Smooth muscle cell (in vitro differentiated cells): ENCODE measurements around the gene MAP2K7. TPM values are rescaled to one million over a fixed set of nuclear protein-coding genes. Genes with fewer than 3 reads are reported as not detected.

ENCODE experiments used
- DNase-seq: peaks from one replicate; lab custom pipeline; 2025; ENCODE audit not compliant: unreplicated experiment; lab: John Stamatoyannopoulos, UW
- H2AFZ ChIP-seq: fragments of 200-600 bp; sonication (generic); 2 replicates; pipeline ENCODE4 v1.6.0; 2016; ENCODE audit warnings: antibody characterized with exemption, low read depth, mild to moderate bottlenecking
- H3F3A ChIP-seq: fragments of 200-600 bp; sonication (generic); 2 replicates; pipeline ENCODE4 v1.6.0; 2017; ENCODE audit warnings: antibody characterized with exemption, low read depth
- H3K27ac ChIP-seq: fragments of 200-600 bp; sonication (generic); 2 replicates; pipeline ENCODE4 v1.5.1; 2016; ENCODE audit warnings: low read depth, mild to moderate bottlenecking
- H3K27me3 ChIP-seq: fragments of 200-600 bp; sonication (generic); 2 replicates; pipeline ENCODE4 v1.6.1; 2016; ENCODE audit warnings: low read depth, mild to moderate bottlenecking
- H3K36me3 ChIP-seq: fragments of 200-600 bp; sonication (generic); 2 replicates; pipeline ENCODE4 v1.5.1; 2016; ENCODE audit warnings: low read depth
- H3K4me1 ChIP-seq: fragments of 200-600 bp; sonication (generic); 2 replicates; pipeline ENCODE4 v1.5.1; 2016; ENCODE audit warnings: low read depth
- H3K4me2 ChIP-seq: fragments of 200-600 bp; sonication (generic); 2 replicates; pipeline ENCODE4 v1.6.0; 2016; ENCODE audit warnings: mild to moderate bottlenecking
- H3K4me3 ChIP-seq: fragments of 200-600 bp; sonication (generic); 2 replicates; pipeline ENCODE4 v1.5.1; 2016; ENCODE audit warnings: mild to moderate bottlenecking
- H3K79me2 ChIP-seq: fragments of 200-600 bp; sonication (generic); 2 replicates; pipeline ENCODE4 v1.6.0; 2016; ENCODE audit warnings: low read depth, mild to moderate bottlenecking
- H3K9ac ChIP-seq: fragments of 200-600 bp; sonication (generic); 2 replicates; pipeline ENCODE4 v1.6.0; 2016; ENCODE audit warnings: low read depth
- H3K9me3 ChIP-seq: fragments of 200-600 bp; sonication (generic); replicated peaks from 2 replicates; pipeline ENCODE4 v1.5.1; 2016; ENCODE audit warnings: low read depth
- H4K20me1 ChIP-seq: fragments of 200-600 bp; sonication (generic); 2 replicates; pipeline ENCODE4 v1.6.0; 2016; ENCODE audit warnings: low read depth
- WGBS: methylation state at CpG from one replicate; pipeline ENCODE4 v1.1.7; 2016; ENCODE audit warnings: low lambda C conversion rate; 5-methylcytosine and 5-hydroxymethylcytosine counted together
- polyA plus RNA-seq: library from polyadenylated mRNA; unstranded; fragments of >200 nt; fragmentation: Nextera tagmentation; extraction: Ambion mirVana; gene quantifications from 2 replicates; pipeline ENCODE4 v1.2.1, GENCODE V29; 2016
- total RNA-seq: library from RNA; depleted of rRNA; stranded (reverse); fragments of >200 nt; gene quantifications from 2 replicates; pipeline ENCODE4 v1.2.3, GENCODE V29; 2014
- TF ChIP-seq, protein P1 (sequence below): fragments of 200-600 bp; sonication (generic); IDR thresholded peaks from 2 replicates; pipeline ENCODE4 v1.5.1; 2017; ENCODE audit warnings: borderline replicate concordance, mild to moderate bottlenecking, antibody characterized with exemption; ENCODE audit not compliant: insufficient read depth, poor library complexity, severe bottlenecking

The MAP2K7 gene
- total and polyA plus RNA-seq, 2 experiments from 2014 or later, result 6.7 to 9.2 TPM

DNA sequence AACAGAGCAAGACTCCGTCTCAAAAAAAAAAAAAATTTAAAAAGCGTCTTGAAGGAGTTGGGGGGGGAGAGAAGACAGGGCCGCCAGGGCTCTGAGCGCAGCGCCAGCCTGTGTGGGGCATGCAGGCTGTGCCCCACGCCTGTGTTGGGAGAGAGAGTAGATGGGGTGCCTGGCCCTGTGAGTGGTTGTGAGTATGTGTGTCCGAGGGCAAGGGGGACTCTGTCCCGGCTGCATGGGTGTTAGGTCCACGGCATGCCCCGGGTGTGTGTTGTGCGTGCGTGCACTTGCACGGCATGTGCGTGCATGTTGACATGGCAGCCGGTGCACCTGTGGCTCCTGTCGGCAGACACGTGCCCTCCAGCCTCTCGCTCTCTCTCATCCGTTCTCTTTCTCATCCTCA lies 3.4 kb downstream of the MAP2K7 start:
- Histone ChIP-seq H3K9ac (no peak overlapping the region), H3K4me2 (no peak overlapping the region), H3K36me3 (no peaks in the 10 kb centered on the region), H3K4me1 (peaks cover 14% of the 10 kb centered on the region), H3F3A (no peaks in the 10 kb centered on the region), H3K9me3 (no peaks in the 10 kb centered on the region), H3K27ac (no peak overlapping the region), H3K27me3 (no peaks in the 10 kb centered on the region), H3K4me3 (no peak overlapping the region), H2AFZ (no peak overlapping the region), H4K20me1 (peaks cover 65% of the 10 kb centered on the region), H3K79me2 (peaks cover 43% of the 10 kb centered on the region)
- WGBS, result 98% methylated on average over 19 of the region's 19 CpGs
- no peak for DNase-seq
- TF ChIP-seq, protein P1, sequence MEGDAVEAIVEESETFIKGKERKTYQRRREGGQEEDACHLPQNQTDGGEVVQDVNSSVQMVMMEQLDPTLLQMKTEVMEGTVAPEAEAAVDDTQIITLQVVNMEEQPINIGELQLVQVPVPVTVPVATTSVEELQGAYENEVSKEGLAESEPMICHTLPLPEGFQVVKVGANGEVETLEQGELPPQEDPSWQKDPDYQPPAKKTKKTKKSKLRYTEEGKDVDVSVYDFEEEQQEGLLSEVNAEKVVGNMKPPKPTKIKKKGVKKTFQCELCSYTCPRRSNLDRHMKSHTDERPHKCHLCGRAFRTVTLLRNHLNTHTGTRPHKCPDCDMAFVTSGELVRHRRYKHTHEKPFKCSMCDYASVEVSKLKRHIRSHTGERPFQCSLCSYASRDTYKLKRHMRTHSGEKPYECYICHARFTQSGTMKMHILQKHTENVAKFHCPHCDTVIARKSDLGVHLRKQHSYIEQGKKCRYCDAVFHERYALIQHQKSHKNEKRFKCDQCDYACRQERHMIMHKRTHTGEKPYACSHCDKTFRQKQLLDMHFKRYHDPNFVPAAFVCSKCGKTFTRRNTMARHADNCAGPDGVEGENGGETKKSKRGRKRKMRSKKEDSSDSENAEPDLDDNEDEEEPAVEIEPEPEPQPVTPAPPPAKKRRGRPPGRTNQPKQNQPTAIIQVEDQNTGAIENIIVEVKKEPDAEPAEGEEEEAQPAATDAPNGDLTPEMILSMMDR, result no peak

DNA sequence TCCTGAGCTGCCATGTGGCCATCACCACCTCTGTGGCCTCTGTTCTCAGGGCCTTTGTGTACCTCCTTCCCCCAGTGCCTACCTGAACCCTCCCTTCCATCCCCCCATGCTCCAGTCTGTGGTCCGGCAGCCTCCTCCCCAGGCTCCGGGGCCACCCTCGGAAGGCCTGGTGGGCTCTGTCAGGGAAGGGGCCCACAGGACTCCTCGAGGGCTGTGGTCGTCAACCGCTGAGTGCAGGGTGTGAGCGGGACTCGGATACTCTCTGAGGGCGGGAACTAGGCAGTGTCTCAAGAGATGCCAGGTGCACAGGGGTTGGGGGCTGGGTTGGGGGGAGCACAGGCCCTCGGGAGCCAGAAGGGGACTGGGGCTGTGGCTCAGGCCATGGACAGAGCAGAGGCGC lies 3.9 kb downstream of the MAP2K7 start:
- no peaks in the 10 kb centered on the region for H3K9me3 ChIP-seq
- peaks cover 40% of the 10 kb centered on the region for H3K79me2 ChIP-seq
- H3K36me3 ChIP-seq, result no peaks in the 10 kb centered on the region
- H3K4me3 ChIP-seq, result no peak overlapping the region
- H3K4me2 ChIP-seq, result no peak overlapping the region
- no peaks in the 10 kb centered on the region for H3F3A ChIP-seq
- no peaks in the 10 kb centered on the region for H3K27me3 ChIP-seq
- H3K9ac ChIP-seq, result no peak overlapping the region
- H4K20me1 ChIP-seq, result peaks cover 65% of the 10 kb centered on the region
- WGBS, result 97% methylated on average over 11 of the region's 11 CpGs
- peaks cover 14% of the 10 kb centered on the region for H3K4me1 ChIP-seq
- H2AFZ ChIP-seq, result no peak overlapping the region
- TF ChIP-seq, protein P1, result no peak
- no peak for DNase-seq
- H3K27ac ChIP-seq, result no peak overlapping the region

DNA sequence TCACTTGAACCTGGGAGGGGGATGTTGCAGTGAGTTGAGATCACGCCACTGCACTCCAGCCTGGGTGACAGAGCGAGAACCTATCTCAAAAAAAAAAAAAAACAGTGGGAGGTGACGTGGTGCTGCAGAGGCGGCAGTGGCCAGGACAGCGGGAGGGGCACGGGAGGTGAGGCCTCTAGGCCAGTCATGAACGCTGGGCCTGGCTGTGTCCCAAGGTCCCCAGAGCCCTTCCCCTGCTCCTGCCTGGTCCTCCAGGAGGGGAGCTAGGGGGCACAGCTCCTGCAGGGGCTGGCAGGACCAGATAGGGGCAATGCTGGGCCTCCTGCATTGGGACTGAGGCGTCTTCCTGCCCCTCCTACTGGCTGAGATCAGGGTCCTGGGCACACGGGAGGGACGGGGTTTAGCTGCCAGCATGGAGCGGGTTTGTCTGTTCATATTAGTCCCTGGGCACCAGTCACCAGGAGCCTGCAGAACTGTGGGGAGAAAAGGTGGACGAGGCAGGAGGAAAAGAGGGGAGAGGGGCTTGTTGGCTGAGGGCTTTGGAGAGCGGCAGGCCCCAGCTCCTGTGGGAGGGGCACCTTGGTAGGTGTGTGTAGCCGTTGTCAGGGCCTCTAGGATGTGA lies 4.5 kb downstream of the MAP2K7 start:
- H3K27ac ChIP-seq, result no peak overlapping the region
- TF ChIP-seq, protein P1, result no peak
- no peaks in the 10 kb centered on the region for H3F3A ChIP-seq
- 91% methylated on average over 14 of the region's 14 CpGs for WGBS
- no peak overlapping the region for H3K9ac ChIP-seq
- H3K36me3 ChIP-seq, result no peaks in the 10 kb centered on the region
- peaks cover 10% of the 10 kb centered on the region for H3K4me1 ChIP-seq
- H3K4me3 ChIP-seq, result no peak overlapping the region
- DNase-seq, result no peak
- H3K27me3 ChIP-seq, result no peaks in the 10 kb centered on the region
- no peaks in the 10 kb centered on the region for H3K9me3 ChIP-seq
- no peak overlapping the region for H3K4me2 ChIP-seq
- H4K20me1 ChIP-seq, result peaks cover 65% of the 10 kb centered on the region
- H3K79me2 ChIP-seq, result peaks cover 37% of the 10 kb centered on the region
- H2AFZ ChIP-seq, result no peak overlapping the region
